ENCODE measurements around the gene TEX9. TPM values are rescaled to one million over a fixed set of nuclear protein-coding genes. Genes with fewer than 3 reads are reported as not detected.

TEX9 gene
- polyA plus RNA-seq, 1 donor (not counting 4 experiments of a cell fraction or from before 2014, with no cell fraction given), result 3.4 TPM

DNA sequence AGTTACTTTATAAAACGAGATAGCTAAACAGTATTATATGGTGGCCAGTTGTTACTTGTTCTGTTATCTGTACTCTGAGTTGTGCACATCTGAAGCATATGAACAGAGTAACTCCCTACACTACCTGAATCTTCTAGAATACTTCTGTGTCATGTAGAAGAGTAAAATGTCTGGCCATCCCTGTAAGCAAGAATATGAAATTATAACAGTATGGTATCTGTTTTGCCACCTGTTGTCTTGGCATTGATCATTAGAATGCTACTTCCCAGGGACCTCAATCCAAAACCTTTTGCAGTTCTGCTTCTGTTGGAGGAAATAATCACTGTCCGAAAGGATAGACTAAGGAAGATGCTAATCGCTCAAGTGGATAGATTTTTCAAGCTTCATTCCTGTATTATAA lies 1.9 kb downstream of the TEX9 start:
- H3K9me3 ChIP-seq (ENCODE audit: control insufficient read depth, low read depth, low read length), result no peaks in the 10 kb centered on the region
- FAIRE-seq, result no peak

DNA sequence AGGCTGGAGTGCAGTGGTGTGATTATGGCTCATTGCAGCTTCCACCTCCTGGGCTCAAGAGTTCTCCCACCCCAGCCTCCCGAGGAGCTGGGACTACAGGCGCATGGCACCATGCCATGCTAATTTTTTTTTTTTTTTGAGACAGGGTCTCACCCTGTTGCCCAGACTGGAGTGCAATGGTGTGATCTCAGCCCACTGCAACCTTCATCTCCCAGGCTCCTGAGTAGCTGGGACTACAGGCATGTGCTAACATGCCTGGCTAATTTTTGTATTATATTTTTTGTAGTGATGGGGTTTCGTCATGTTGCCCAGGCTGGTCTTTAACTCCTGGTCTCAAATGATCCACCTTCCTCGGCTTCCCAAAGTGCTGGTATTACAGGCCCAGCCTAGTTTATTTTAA lies 4.0 kb downstream of the TEX9 start:
- Histone ChIP-seq H3K27ac (ENCODE audit: control insufficient read depth, insufficient read depth, low read length) (no peak overlapping the region), H3K79me2 (ENCODE audit: control insufficient read depth, insufficient read depth, low read length) (no peaks in the 10 kb centered on the region), H3K4me2 (ENCODE audit: control insufficient read depth, extremely low read depth, insufficient read depth, low read depth, low read length) (no peak overlapping the region), H3K36me3 (ENCODE audit: control insufficient read depth in 2 of 2, extremely low read depth in 1 of 2, insufficient read depth in 2 of 2, low read length in 2 of 2) (no peaks in the 10 kb centered on the region), H3K9me1 (ENCODE audit: control insufficient read depth, extremely low read depth, insufficient read depth, low read length) (no peaks in the 10 kb centered on the region), H3K9ac (ENCODE audit: control insufficient read depth, extremely low read depth, insufficient read depth, low read length) (no peak overlapping the region), H3K4me3 (ENCODE audit: control insufficient read depth in 2 of 3, extremely low read depth in 1 of 3, insufficient read depth in 2 of 3, low read depth in 1 of 3, low read length in 3 of 3) (no peak overlapping the region), H3K27me3 (ENCODE audit: control insufficient read depth, extremely low read depth, insufficient read depth, low read length) (no peaks in the 10 kb centered on the region), H3K9me3 (ENCODE audit: control insufficient read depth, low read depth, low read length) (no peaks in the 10 kb centered on the region), H3K4me1 (ENCODE audit: control insufficient read depth, extremely low read depth, insufficient read depth, low read length) (peaks cover 23% of the 10 kb centered on the region), H4K20me1 (ENCODE audit: control insufficient read depth, extremely low read depth, insufficient read depth, low read length) (no peaks in the 10 kb centered on the region), H2AFZ (ENCODE audit: control insufficient read depth, low read length) (no peak overlapping the region)
- TF ChIP-seq EZH2 (IDR thresholded peaks at IDR 0.05; ENCODE audit: low read length), result no peak
- TF ChIP-seq, protein P1, sequence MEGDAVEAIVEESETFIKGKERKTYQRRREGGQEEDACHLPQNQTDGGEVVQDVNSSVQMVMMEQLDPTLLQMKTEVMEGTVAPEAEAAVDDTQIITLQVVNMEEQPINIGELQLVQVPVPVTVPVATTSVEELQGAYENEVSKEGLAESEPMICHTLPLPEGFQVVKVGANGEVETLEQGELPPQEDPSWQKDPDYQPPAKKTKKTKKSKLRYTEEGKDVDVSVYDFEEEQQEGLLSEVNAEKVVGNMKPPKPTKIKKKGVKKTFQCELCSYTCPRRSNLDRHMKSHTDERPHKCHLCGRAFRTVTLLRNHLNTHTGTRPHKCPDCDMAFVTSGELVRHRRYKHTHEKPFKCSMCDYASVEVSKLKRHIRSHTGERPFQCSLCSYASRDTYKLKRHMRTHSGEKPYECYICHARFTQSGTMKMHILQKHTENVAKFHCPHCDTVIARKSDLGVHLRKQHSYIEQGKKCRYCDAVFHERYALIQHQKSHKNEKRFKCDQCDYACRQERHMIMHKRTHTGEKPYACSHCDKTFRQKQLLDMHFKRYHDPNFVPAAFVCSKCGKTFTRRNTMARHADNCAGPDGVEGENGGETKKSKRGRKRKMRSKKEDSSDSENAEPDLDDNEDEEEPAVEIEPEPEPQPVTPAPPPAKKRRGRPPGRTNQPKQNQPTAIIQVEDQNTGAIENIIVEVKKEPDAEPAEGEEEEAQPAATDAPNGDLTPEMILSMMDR (optimal IDR thresholded peaks at IDR 0.05 in 1 of 3, IDR thresholded peaks at IDR 0.05 in 1 of 3, conservative IDR thresholded peaks at IDR 0.05 in 1 of 3; ENCODE audit: extremely low read depth in 1 of 3, insufficient read depth in 2 of 3, low read length in 3 of 3), result no peak
- no peak for DNase-seq (ENCODE audit: low read depth, low spot score)
- dilution Hi-C loops (cut with MboI; ENCODE audit: extremely low pct_ligation_motif_present, low sequenced_read_pairs), result no loop called here
- peak; percentile 62 for FAIRE-seq

More for the DNA sequence above, 1.9 kb downstream of the TEX9 start:
- Histone ChIP-seq H3K27me3 (ENCODE audit: control insufficient read depth, extremely low read depth, insufficient read depth, low read length) (no peaks in the 10 kb centered on the region), H4K20me1 (ENCODE audit: control insufficient read depth, extremely low read depth, insufficient read depth, low read length) (no peaks in the 10 kb centered on the region), H3K4me2 (ENCODE audit: control insufficient read depth, extremely low read depth, insufficient read depth, low read depth, low read length) (peak overlapping the region; percentile 3), H2AFZ (ENCODE audit: control insufficient read depth, low read length) (no peak overlapping the region), H3K4me3 (ENCODE audit: control insufficient read depth in 2 of 3, extremely low read depth in 1 of 3, insufficient read depth in 2 of 3, low read depth in 1 of 3, low read length in 3 of 3) (no peak overlapping the region), H3K9me1 (ENCODE audit: control insufficient read depth, extremely low read depth, insufficient read depth, low read length) (no peaks in the 10 kb centered on the region), H3K9ac (ENCODE audit: control insufficient read depth, extremely low read depth, insufficient read depth, low read length) (no peak overlapping the region), H3K79me2 (ENCODE audit: control insufficient read depth, insufficient read depth, low read length) (no peaks in the 10 kb centered on the region), H3K4me1 (ENCODE audit: control insufficient read depth, extremely low read depth, insufficient read depth, low read length) (peaks cover 23% of the 10 kb centered on the region), H3K36me3 (ENCODE audit: control insufficient read depth in 2 of 2, extremely low read depth in 1 of 2, insufficient read depth in 2 of 2, low read length in 2 of 2) (no peaks in the 10 kb centered on the region), H3K27ac (ENCODE audit: control insufficient read depth, insufficient read depth, low read length) (no peak overlapping the region)
- TF ChIP-seq EZH2 (IDR thresholded peaks at IDR 0.05; ENCODE audit: low read length), result no peak
- TF ChIP-seq, protein P1 (optimal IDR thresholded peaks at IDR 0.05 in 1 of 3, IDR thresholded peaks at IDR 0.05 in 1 of 3, conservative IDR thresholded peaks at IDR 0.05 in 1 of 3; ENCODE audit: extremely low read depth in 1 of 3, insufficient read depth in 2 of 3, low read length in 3 of 3), result no peak
- no peak for DNase-seq (ENCODE audit: low read depth, low spot score)
- dilution Hi-C loops (cut with MboI; ENCODE audit: extremely low pct_ligation_motif_present, low sequenced_read_pairs), result no loop called here
